CD4-positive, alpha-beta T cell (primary cell): ENCODE data around the gene HBQ1. TPM values are rescaled to one million over a fixed set of nuclear protein-coding genes. Genes with fewer than 3 reads are reported as not detected.

Experiments
- ATAC-seq: fragments of 200-7000 bp; cut with Tn5 transposase; one replicate; pipeline ENCODE4 v1.10.0; 2022; ENCODE audit warnings: mild to moderate bottlenecking; ENCODE audit not compliant: poor library complexity
- CTCF ChIA-PET: fragments of 350-600 bp; sonication (Branson Sonifier 250); formaldehyde crosslinking; loops from one replicate; lab custom pipeline; 2021; ENCODE audit warnings: antibody characterized with exemption, inconsistent platforms; lab: Charles Lee
- POLR2A ChIA-PET: fragments of 350-600 bp; sonication (Branson Sonifier 250); formaldehyde crosslinking; loops from one replicate; lab custom pipeline; 2021; ENCODE audit warnings: antibody characterized with exemption, inconsistent platforms; lab: Charles Lee
- DNase-seq, 14 experiments: peaks; one replicate each; pipeline ENCODE4 v3.0.0-alpha.2; 2013 to 2020; ENCODE audit warnings: mixed read lengths in 2 of 14
- H3K27ac ChIP-seq, 2 donors: one replicate each; pipeline versions ENCODE4 v1.5.1 to v1.7.0; 2013; ENCODE audit warnings: low read length in 2 of 2, low read depth in 1 of 2, mild to moderate bottlenecking in 1 of 2
- H3K27me3 ChIP-seq, 2 experiments: 1 replicate in 1 of 2; 2 replicates in 1 of 2; pipeline versions ENCODE4 v1.6.1 to v1.7.0; 2013; ENCODE audit warnings: low read length in 2 of 2, control low read depth in 1 of 2, mild to moderate bottlenecking in 1 of 2, moderate library complexity in 1 of 2; ENCODE audit not compliant: insufficient read depth in 2 of 2, control insufficient read depth in 1 of 2
- H3K36me3 ChIP-seq: one replicate; pipeline ENCODE4 v1.6.1; 2013; ENCODE audit warnings: low read length, control low read depth; ENCODE audit not compliant: insufficient read depth
- H3K4me1 ChIP-seq: one replicate; pipeline ENCODE4 v1.6.1; 2013; ENCODE audit warnings: low read length, control low read depth; ENCODE audit not compliant: insufficient read depth
- H3K4me3 ChIP-seq: one replicate; pipeline ENCODE4 v1.5.1; 2013; ENCODE audit warnings: mild to moderate bottlenecking, low read length, moderate library complexity
- H3K9me3 ChIP-seq, 2 experiments: 1 replicate in 1 of 2; 2 replicates in 1 of 2; pipeline versions ENCODE4 v1.6.1 to v1.7.0; 2013; ENCODE audit warnings: low read length in 2 of 2, mild to moderate bottlenecking in 2 of 2, control low read depth in 1 of 2, moderate library complexity in 1 of 2; ENCODE audit not compliant: control insufficient read depth in 1 of 2, insufficient read depth in 1 of 2
- H3K27ac Mint-ChIP-seq: one replicate; pipeline ENCODE4 v1.8.0; 2020; ENCODE audit warnings: mixed read lengths
- H3K27me3 Mint-ChIP-seq: one replicate; pipeline ENCODE4 v1.8.0; 2021; ENCODE audit warnings: mixed read lengths
- H3K36me3 Mint-ChIP-seq: one replicate; pipeline ENCODE4 v1.8.0; 2021; ENCODE audit warnings: low read depth, mixed read lengths
- H3K4me1 Mint-ChIP-seq: one replicate; pipeline ENCODE4 v1.8.0; 2021; ENCODE audit warnings: low read depth, mixed read lengths
- H3K4me3 Mint-ChIP-seq: one replicate; pipeline ENCODE4 v1.8.0; 2020; ENCODE audit warnings: mild to moderate bottlenecking, mixed read lengths
- H3K9me3 Mint-ChIP-seq: one replicate; pipeline ENCODE4 v1.8.0; 2020; ENCODE audit warnings: mixed read lengths
- intact Hi-C, 2 experiments: fragments of 100-400 bp; cut with DNase I in 1 of 2; cut with micrococcal nuclease in 1 of 2; formaldehyde crosslinking; loops; one replicate each; pipeline versions ENCODE4 v1.15.1 to v1.9.0; 2023 to 2025; cut with DNase I, micrococcal nuclease
- polyA plus RNA-seq, 2 donors: library from polyadenylated mRNA; unstranded; fragments of 120-200 nt; gene quantifications; one replicate each; pipeline ENCODE4 v1.2.1, GENCODE V29; 2013
- total RNA-seq, 174 experiments: library from RNA in 2 of 174; stranded (reverse) in 2 of 174; gene quantifications; one replicate each; pipeline ENCODE4 v1.2.3 and lab custom pipeline; 2021 to 2026
- TF ChIP-seq, protein P1 (sequence below): fragments of 200-600 bp; IDR thresholded peaks from one replicate; pipeline ENCODE4 v1.8.0; 2022; ENCODE audit warnings: antibody characterized with exemption, mild to moderate bottlenecking

HBQ1 gene
- total RNA-seq: not detected
- polyA plus RNA-seq (2013, experiment 1 of 2): not detected
- polyA plus RNA-seq (2013, experiment 2 of 2): 0.20 TPM
- total RNA-seq (lab: John Stamatoyannopoulos, UW): 0 to 0.45 (median 0) reads per million in 172 experiments

GRCh38 chr16:180101-180675, at the start of gene HBQ1:
Gene HBQ1, plus strand, starts transcription at chr16:180459. Its CDS starts 28 bp downstream, at chr16:180487.
- Histone ChIP-seq H3K27ac (no peak within 1 kb of the TSS), H3K36me3 (no peaks in the 10 kb centered on the region), H3K9me3 (peaks cover 0 to 6% of the 10 kb centered on the region in 2 experiments), H3K4me1 (peaks cover 25% of the 10 kb centered on the region), H3K4me3 (peak within 1 kb of the TSS; percentile 46), H3K27me3 (peaks cover 33 to 41% of the 10 kb centered on the region in 2 experiments)
- TF ChIP-seq, protein P1, sequence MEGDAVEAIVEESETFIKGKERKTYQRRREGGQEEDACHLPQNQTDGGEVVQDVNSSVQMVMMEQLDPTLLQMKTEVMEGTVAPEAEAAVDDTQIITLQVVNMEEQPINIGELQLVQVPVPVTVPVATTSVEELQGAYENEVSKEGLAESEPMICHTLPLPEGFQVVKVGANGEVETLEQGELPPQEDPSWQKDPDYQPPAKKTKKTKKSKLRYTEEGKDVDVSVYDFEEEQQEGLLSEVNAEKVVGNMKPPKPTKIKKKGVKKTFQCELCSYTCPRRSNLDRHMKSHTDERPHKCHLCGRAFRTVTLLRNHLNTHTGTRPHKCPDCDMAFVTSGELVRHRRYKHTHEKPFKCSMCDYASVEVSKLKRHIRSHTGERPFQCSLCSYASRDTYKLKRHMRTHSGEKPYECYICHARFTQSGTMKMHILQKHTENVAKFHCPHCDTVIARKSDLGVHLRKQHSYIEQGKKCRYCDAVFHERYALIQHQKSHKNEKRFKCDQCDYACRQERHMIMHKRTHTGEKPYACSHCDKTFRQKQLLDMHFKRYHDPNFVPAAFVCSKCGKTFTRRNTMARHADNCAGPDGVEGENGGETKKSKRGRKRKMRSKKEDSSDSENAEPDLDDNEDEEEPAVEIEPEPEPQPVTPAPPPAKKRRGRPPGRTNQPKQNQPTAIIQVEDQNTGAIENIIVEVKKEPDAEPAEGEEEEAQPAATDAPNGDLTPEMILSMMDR: no peak
- peaks cover 3% of the 10 kb centered on the region for H3K36me3 Mint-ChIP-seq
- H3K27ac Mint-ChIP-seq: no peak within 1 kb of the TSS
- intact Hi-C loops: no loop called here
- DNase-seq: peak in 7 of 14 experiments; percentile 11 to 62 (median 46)
- peaks cover 4% of the 10 kb centered on the region for H3K4me1 Mint-ChIP-seq
- POLR2A ChIA-PET: interaction anchor here (0.6 kb wide), 1 partner anchor 245 kb away, joined by 3 read pairs; the partner anchor contains the start of gene RAB11FIP3
- ATAC-seq: no peak
- H3K27me3 Mint-ChIP-seq: peaks cover 34% of the 10 kb centered on the region
- CTCF ChIA-PET: interaction anchor here (0.9 to 2.5 kb wide), 4 partner anchors 8 to 115 kb away, joined by 3 to 16 read pairs (median 7); no protein-coding TSS in a partner anchor
- peak within 1 kb of the TSS; percentile 54 for H3K4me3 Mint-ChIP-seq
- no peaks in the 10 kb centered on the region for H3K9me3 Mint-ChIP-seq

GRCh38 chr16:130533-131173, 49.6 kb upstream of the HBQ1 start:
- no peaks in the 10 kb centered on the region for H3K9me3 Mint-ChIP-seq
- H3K36me3 Mint-ChIP-seq: peaks cover 21% of the 10 kb centered on the region
- H3K27ac Mint-ChIP-seq: no peak overlapping the region
- Histone ChIP-seq H3K4me3 (no peak overlapping the region), H3K27ac (no peak overlapping the region), H3K36me3 (no peaks in the 10 kb centered on the region), H3K27me3 (no peaks in the 10 kb centered on the region), H3K4me1 (peaks cover 7% of the 10 kb centered on the region), H3K9me3 (no peaks in the 10 kb centered on the region)
- no peaks in the 10 kb centered on the region for H3K27me3 Mint-ChIP-seq
- intact Hi-C loops: no loop called here
- ChIA-PET POLR2A (no interaction called here), CTCF (no interaction called here)
- ATAC-seq (no peak), DNase-seq (no peak)
- H3K4me3 Mint-ChIP-seq: no peak overlapping the region
- TF ChIP-seq, protein P1: no peak
- H3K4me1 Mint-ChIP-seq: peaks cover 46% of the 10 kb centered on the region

- ATAC-seq (no peak), DNase-seq (no peak)
- Mint-ChIP-seq H3K4me3 (no peak overlapping the region), H3K27me3 (no peaks in the 10 kb centered on the region), H3K4me1 (peaks cover 52% of the 10 kb centered on the region), H3K27ac (no peak overlapping the region), H3K36me3 (peaks cover 18% of the 10 kb centered on the region), H3K9me3 (no peaks in the 10 kb centered on the region)
- no peaks in the 10 kb centered on the region for H3K36me3 ChIP-seq
- ChIA-PET CTCF (no interaction called here), POLR2A (no interaction called here)
- H3K9me3 ChIP-seq: no peaks in the 10 kb centered on the region
- intact Hi-C loops: no loop called here
- TF ChIP-seq, protein P1: no peak
- no peak overlapping the region for H3K27ac ChIP-seq
- no peak overlapping the region for H3K4me3 ChIP-seq
- H3K27me3 ChIP-seq: no peaks in the 10 kb centered on the region
- H3K4me1 ChIP-seq: peaks cover 8% of the 10 kb centered on the region
These were observed 48.1 kb upstream of the HBQ1 start for GRCh38 chr16:132120-132519.
